Glutamatergic neuron (in vitro differentiated cells): ENCODE results near the gene DYRK1A. TPM values are rescaled to one million over a fixed set of nuclear protein-coding genes. Genes with fewer than 3 reads are reported as not detected.
A peak's percentile ranks its signal among the peaks of the same experiment; 100 is the strongest.

Experiments used
- DNase-seq: peaks from one replicate; pipeline ENCODE4 v3.0.0; 2022
- H3K27ac Mint-ChIP-seq: one replicate; pipeline ENCODE4 v1.8.0; 2020; ENCODE audit warnings: mild to moderate bottlenecking, mixed read lengths, inconsistent platforms; ENCODE audit not compliant: unreplicated experiment
- H3K27me3 Mint-ChIP-seq: one replicate; pipeline ENCODE4 v1.8.0; 2020; ENCODE audit warnings: mild to moderate bottlenecking, moderate library complexity, mixed read lengths, inconsistent platforms; ENCODE audit not compliant: unreplicated experiment
- H3K36me3 Mint-ChIP-seq: one replicate; pipeline ENCODE4 v1.8.0; 2020; ENCODE audit warnings: mild to moderate bottlenecking, mixed read lengths, inconsistent platforms; ENCODE audit not compliant: unreplicated experiment
- H3K4me1 Mint-ChIP-seq: one replicate; pipeline ENCODE4 v1.8.0; 2020; ENCODE audit warnings: mild to moderate bottlenecking, low read depth, mixed read lengths, inconsistent platforms; ENCODE audit not compliant: unreplicated experiment
- H3K4me3 Mint-ChIP-seq: one replicate; pipeline ENCODE4 v1.8.0; 2020; ENCODE audit warnings: mild to moderate bottlenecking, mixed read lengths, inconsistent platforms; ENCODE audit not compliant: unreplicated experiment
- H3K9me3 Mint-ChIP-seq: one replicate; pipeline ENCODE4 v1.8.0; 2020; ENCODE audit warnings: mild to moderate bottlenecking, moderate library complexity, mixed read lengths, inconsistent platforms; ENCODE audit not compliant: unreplicated experiment
- CTCF ChIP-seq: fragments of 200-600 bp; sonication (generic); IDR thresholded peaks from one replicate; pipeline ENCODE4 v1.5.0; 2021; ENCODE audit not compliant: partially characterized antibody, unreplicated experiment
- total RNA-seq: library from RNA; stranded (reverse); fragmentation: NEBNext Ultra II Directional; extraction: Animal tissue kit (Norgen Biotek cat#: 25700); gene quantifications from one replicate; pipeline ENCODE4 v1.2.1, GENCODE V29; 2021; ENCODE audit not compliant: unreplicated experiment

The DYRK1A gene
- total RNA-seq, 1 donor from 2014 or later = 70.4 TPM

DNA sequence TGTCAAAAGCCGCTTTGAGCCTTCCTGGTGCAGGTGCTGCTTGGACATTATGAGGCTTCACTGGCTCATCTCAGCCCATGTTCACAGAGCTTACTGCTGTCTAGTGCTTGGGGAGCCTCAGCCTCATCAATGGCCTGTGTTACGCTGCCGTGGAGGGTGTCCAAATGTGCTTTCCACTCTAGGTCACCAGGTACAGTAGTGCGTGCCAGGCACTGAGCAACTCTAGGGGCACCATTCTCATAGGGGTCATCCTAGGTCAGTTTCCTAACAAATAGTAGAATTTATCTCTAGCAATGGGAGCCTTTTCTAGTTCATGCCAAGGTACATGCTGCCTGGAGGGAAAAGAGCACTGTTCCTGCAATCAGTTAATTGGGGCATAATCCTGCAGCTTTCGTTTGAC is 193.8 kb downstream of the DYRK1A start:
- no peaks in the 10 kb centered on the region for H3K36me3 Mint-ChIP-seq
- H3K27ac Mint-ChIP-seq = no peak overlapping the region
- H3K4me1 Mint-ChIP-seq = no peaks in the 10 kb centered on the region
- H3K4me3 Mint-ChIP-seq = no peak overlapping the region
- H3K27me3 Mint-ChIP-seq = no peaks in the 10 kb centered on the region
- H3K9me3 Mint-ChIP-seq = no peaks in the 10 kb centered on the region
- no peak for DNase-seq
- no peak for TF ChIP-seq CTCF

DNA sequence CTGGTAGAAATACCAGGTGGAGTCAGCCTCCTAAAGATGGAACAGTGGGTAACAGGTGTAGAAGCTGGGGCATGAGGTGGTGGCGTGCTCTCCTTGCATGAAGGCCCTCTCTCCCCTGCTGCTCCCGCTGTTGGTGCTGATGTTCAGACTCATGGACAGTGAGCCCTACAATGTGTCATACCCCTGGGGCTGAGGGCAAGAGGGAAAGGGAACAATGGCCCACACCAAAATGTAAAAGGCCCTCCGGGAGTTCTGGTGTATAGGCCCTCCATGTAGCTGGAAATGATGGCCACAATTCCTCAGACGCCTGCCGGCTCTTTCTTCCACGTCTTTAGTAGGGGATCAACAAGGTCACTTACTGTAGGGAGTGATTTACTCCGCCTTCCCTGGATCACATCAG is 194.9 kb downstream of the DYRK1A start:
- Mint-ChIP-seq H3K36me3 (no peaks in the 10 kb centered on the region), H3K4me3 (no peak overlapping the region), H3K4me1 (no peaks in the 10 kb centered on the region), H3K27ac (no peak overlapping the region), H3K27me3 (no peaks in the 10 kb centered on the region), H3K9me3 (no peaks in the 10 kb centered on the region)
- TF ChIP-seq CTCF = no peak
- DNase-seq = no peak

DNA sequence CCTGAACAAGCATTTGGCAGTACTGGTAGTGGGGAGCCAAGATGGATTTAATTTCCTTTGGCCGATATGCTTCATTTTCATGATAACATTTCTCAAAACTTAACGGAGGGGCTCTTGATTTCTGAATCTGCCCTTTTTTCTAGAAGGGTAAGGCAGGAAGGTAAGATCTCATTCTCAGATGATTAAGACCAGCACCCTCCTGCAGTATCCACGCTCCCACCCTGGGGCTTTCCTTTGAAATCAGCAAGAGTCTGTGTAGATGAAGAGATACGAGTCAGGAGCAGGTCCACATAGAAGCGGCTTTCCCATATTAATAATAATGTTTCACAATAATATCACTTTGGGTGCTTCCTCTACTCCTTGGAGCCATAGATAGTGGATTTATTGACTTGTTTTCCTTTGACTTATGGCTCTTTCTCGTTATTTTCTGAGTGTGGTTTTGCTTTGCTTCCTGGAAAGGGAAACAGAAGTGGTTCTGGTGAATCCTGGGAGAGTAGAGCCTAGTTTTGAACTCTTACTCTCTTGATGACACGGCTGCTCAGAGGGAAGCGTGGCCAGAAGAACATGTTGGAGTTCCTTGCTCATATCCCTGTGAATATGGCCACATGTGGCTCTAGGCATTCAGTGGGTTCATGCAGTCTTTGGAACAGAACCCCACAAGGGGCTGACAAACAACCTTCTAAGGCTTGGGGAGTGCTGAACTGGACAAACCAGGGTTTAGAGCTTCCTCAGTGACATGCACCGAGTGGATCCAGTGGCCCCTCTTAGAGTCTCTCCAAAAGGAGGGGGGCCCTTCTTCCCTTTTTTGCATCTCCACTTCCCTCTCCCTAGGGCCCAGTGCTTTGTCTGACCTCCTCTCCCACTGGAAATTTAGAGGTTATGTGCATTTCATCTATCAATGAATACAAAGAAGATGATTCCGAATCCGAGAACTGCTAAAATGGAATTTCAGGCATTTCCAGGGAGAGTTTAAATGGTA is 195.7 kb downstream of the DYRK1A start:
- Mint-ChIP-seq H3K36me3 (no peaks in the 10 kb centered on the region), H3K9me3 (no peaks in the 10 kb centered on the region), H3K4me3 (peak overlapping the region; percentile 73), H3K27ac (no peak overlapping the region), H3K4me1 (no peaks in the 10 kb centered on the region), H3K27me3 (no peaks in the 10 kb centered on the region)
- TF ChIP-seq CTCF = no peak
- DNase-seq = no peak

DNA sequence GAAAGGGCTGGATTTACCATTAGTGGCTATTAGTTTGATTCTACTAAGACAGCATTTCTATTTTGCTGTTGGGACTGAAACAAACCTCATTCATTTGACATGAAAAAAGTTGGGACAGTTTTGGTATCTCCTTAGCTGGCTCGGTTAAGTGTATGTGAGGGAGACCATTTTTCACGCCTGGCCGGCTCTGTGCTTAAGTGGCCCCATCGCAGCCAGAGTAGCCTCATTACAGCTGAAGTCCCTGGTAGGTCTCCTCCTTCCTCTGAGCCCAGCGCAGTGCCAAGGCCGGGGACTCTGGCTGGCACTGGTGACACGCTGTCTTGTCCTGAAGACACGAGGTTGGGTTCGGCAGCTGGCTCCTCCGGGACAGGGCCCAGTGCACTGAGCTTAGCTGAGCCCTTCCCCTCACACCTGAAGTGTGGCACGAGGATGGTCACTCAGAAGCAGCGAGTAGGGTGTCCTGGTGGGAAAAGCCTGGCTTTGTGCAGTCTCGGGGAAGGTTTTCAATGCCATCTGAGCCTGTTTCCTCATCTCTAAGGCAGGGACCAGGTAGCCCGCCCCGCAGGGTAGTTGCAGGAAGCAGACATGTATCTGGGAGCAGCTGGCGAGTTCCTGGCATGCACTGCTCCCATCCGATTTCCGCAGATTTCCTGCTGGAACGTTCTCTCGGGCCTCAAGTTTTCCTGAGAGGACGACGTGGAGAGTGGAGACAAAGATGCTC is 196.5 kb downstream of the DYRK1A start:
- no peaks in the 10 kb centered on the region for H3K36me3 Mint-ChIP-seq
- DNase-seq = no peak
- no peaks in the 10 kb centered on the region for H3K9me3 Mint-ChIP-seq
- H3K4me1 Mint-ChIP-seq = no peaks in the 10 kb centered on the region
- no peak for TF ChIP-seq CTCF
- no peaks in the 10 kb centered on the region for H3K27me3 Mint-ChIP-seq
- peak overlapping the region; percentile 73 for H3K4me3 Mint-ChIP-seq
- peak overlapping the region; percentile 38 for H3K27ac Mint-ChIP-seq
